GM23338 (cell line): ENCODE measurements around the gene PRMT9.

Experiments
- CREB1 ChIP-seq: fragments of 250-450 bp; sonication (Bioruptor Pico); IDR thresholded peaks from 2 replicates; pipeline ENCODE4 v1.5.0; 2020; ENCODE audit warnings: low read depth, mild to moderate bottlenecking, moderate library complexity
- CTCF ChIP-seq, 2 experiments: fragments of 200-600 bp in 1 of 2; sonication (generic) in 1 of 2; conservative IDR thresholded peaks; 2 replicates each; pipeline versions ENCODE4 v1.5.1 to v1.6.1; 2016 to 2017; ENCODE audit warnings: antibody characterized with exemption in 2 of 2, low read depth in 2 of 2, mild to moderate bottlenecking in 2 of 2, moderate library complexity in 1 of 2
- EZH2 ChIP-seq: fragments of 200-600 bp; sonication (generic); IDR thresholded peaks from one replicate; pipeline ENCODE4 v1.8.0; 2017; ENCODE audit warnings: antibody characterized with exemption, mild to moderate bottlenecking, low read depth; ENCODE audit not compliant: unreplicated experiment
- EZH2phosphoT487 ChIP-seq: fragments of 200-600 bp; sonication (generic); IDR thresholded peaks from one replicate; pipeline ENCODE4 v1.8.1; 2018; ENCODE audit warnings: antibody characterized with exemption; ENCODE audit not compliant: unreplicated experiment
- JUNB ChIP-seq: IDR thresholded peaks from one replicate; pipeline ENCODE4 v1.6.1; 2016; ENCODE audit warnings: antibody characterized with exemption; ENCODE audit not compliant: unreplicated experiment
- POLR2AphosphoS5 ChIP-seq: IDR thresholded peaks from 2 replicates; pipeline ENCODE4 v1.6.1; 2016; ENCODE audit warnings: antibody characterized with exemption, low read depth
- REST ChIP-seq: IDR thresholded peaks from one replicate; pipeline ENCODE4 v1.6.1; 2018; ENCODE audit warnings: antibody characterized with exemption; ENCODE audit not compliant: unreplicated experiment
- STAT1 ChIP-seq: IDR thresholded peaks from one replicate; pipeline ENCODE4 v1.6.1; 2016; ENCODE audit warnings: antibody characterized with exemption; ENCODE audit not compliant: unreplicated experiment
- ZNF331 ChIP-seq: fragments of 250-450 bp; sonication (Bioruptor Pico); IDR thresholded peaks from 2 replicates; pipeline ENCODE4 v1.5.0; 2020; ENCODE audit warnings: low read depth, mild to moderate bottlenecking, moderate library complexity

- TF ChIP-seq CTCF (conservative IDR thresholded peaks at IDR 0.05; ENCODE audit: low read depth in 2 of 2) = peak; percentile 71 to 81
- TF ChIP-seq EZH2phosphoT487 = no peak
- no peak for TF ChIP-seq EZH2
- no peak for TF ChIP-seq JUNB
- TF ChIP-seq CREB1 (CRISPR knock-in tag) = no peak
- TF ChIP-seq POLR2AphosphoS5 = no peak
- TF ChIP-seq REST = no peak
- TF ChIP-seq ZNF331 = no peak
- no peak for TF ChIP-seq STAT1
Measured at GRCh38 chr4:147678796-147679549, 5.0 kb downstream of the PRMT9 start.
